Activated naive CD8-positive, alpha-beta T cell treated with anti-CD3 and anti-CD28 coated beads, Interleukin-2, amount 50 U/mL, for 16 hours (primary cell): ENCODE measurements around the gene SLC6A6.
"Not testable (repeated sequence)": the region's sequence is repeated elsewhere in the genome, so short reads cannot be mapped to it uniquely, and the experiment has no call there.

Source experiments
- DNase-seq: peaks from one replicate; pipeline ENCODE4 v3.0.0-alpha.2; 2020; ENCODE audit warnings: low read depth, low spot score

Gene SLC6A6

GRCh38 chr3:14397531-14397930 lies 4.9 kb upstream of the SLC6A6 start:
- DNase-seq: no peak

- no peak for DNase-seq
Observed at GRCh38 chr3:14397940-14398796, 4.2 kb upstream of the SLC6A6 start.

GRCh38 chr3:14398797-14399106 lies 3.7 kb upstream of the SLC6A6 start:
- DNase-seq: no peak

GRCh38 chr3:14401692-14402303 lies 608 bp upstream of the SLC6A6 start:
- DNase-seq: no peak

GRCh38 chr3:14403619-14404155 lies 1.3 kb downstream of the SLC6A6 start:
- no peak for DNase-seq

GRCh38 chr3:14404186-14404585 lies 1.8 kb downstream of the SLC6A6 start:
- no peak for DNase-seq

- DNase-seq: no peak
Observed at GRCh38 chr3:14404631-14405359, 2.4 kb downstream of the SLC6A6 start.

- DNase-seq: no peak
Observed at GRCh38 chr3:14405360-14406238, 3.2 kb downstream of the SLC6A6 start.

GRCh38 chr3:14406336-14406735 lies 3.9 kb downstream of the SLC6A6 start:
- no peak for DNase-seq

- DNase-seq: no peak
Observed at GRCh38 chr3:14406766-14407165, 4.4 kb downstream of the SLC6A6 start.

- no peak for DNase-seq
Observed at GRCh38 chr3:14407203-14407602, 4.8 kb downstream of the SLC6A6 start.

- DNase-seq: not testable (repeated sequence)
Observed at GRCh38 chr3:14409779-14410063, 7.3 kb downstream of the SLC6A6 start.

GRCh38 chr3:14410106-14410502 lies 7.7 kb downstream of the SLC6A6 start:
- DNase-seq: no peak

GRCh38 chr3:14410503-14411165 lies 8.2 kb downstream of the SLC6A6 start:
- DNase-seq: no peak

GRCh38 chr3:14411166-14411526 lies 8.7 kb downstream of the SLC6A6 start:
- no peak for DNase-seq

GRCh38 chr3:14411988-14412387 lies 9.6 kb downstream of the SLC6A6 start:
- DNase-seq: no peak

- no peak for DNase-seq
Observed at GRCh38 chr3:14412831-14413380, 10.5 kb downstream of the SLC6A6 start.

GRCh38 chr3:14413381-14414071 lies 11.1 kb downstream of the SLC6A6 start:
- no peak for DNase-seq

- no peak for DNase-seq
Observed at GRCh38 chr3:14414846-14415464, 12.5 kb downstream of the SLC6A6 start.

- no peak for DNase-seq
Observed at GRCh38 chr3:14415501-14415900, 13.1 kb downstream of the SLC6A6 start.
